HG03064 (cell line): ENCODE data around the gene FHDC1.
"Not testable (repeated sequence)": the region's sequence is repeated elsewhere in the genome, so short reads cannot be mapped to it uniquely, and the experiment has no call there.

Experiments
- ATAC-seq: cut with Tn5 transposase; IDR thresholded peaks from one replicate; pipeline ENCODE4 v1.9.1; 2021; ENCODE audit warnings: low read depth; ENCODE audit not compliant: unreplicated experiment

The FHDC1 gene, protein sequence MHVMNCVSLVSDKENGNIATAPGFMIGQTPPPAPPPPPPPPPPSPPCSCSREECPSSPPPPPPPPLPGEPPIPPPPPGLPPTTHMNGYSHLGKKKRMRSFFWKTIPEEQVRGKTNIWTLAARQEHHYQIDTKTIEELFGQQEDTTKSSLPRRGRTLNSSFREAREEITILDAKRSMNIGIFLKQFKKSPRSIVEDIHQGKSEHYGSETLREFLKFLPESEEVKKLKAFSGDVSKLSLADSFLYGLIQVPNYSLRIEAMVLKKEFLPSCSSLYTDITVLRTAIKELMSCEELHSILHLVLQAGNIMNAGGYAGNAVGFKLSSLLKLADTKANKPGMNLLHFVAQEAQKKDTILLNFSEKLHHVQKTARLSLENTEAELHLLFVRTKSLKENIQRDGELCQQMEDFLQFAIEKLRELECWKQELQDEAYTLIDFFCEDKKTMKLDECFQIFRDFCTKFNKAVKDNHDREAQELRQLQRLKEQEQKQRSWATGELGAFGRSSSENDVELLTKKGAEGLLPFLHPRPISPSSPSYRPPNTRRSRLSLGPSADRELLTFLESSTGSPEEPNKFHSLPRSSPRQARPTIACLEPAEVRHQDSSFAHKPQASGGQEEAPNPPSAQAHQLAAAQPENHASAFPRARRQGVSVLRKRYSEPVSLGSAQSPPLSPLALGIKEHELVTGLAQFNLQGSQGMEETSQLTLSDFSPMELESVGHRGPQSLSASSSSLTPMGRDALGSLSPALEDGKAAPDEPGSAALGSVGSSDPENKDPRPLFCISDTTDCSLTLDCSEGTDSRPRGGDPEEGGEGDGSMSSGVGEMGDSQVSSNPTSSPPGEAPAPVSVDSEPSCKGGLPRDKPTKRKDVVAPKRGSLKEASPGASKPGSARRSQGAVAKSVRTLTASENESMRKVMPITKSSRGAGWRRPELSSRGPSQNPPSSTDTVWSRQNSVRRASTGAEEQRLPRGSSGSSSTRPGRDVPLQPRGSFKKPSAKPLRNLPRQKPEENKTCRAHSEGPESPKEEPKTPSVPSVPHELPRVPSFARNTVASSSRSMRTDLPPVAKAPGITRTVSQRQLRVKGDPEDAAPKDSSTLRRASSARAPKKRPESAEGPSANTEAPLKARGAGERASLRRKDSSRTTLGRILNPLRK

DNA sequence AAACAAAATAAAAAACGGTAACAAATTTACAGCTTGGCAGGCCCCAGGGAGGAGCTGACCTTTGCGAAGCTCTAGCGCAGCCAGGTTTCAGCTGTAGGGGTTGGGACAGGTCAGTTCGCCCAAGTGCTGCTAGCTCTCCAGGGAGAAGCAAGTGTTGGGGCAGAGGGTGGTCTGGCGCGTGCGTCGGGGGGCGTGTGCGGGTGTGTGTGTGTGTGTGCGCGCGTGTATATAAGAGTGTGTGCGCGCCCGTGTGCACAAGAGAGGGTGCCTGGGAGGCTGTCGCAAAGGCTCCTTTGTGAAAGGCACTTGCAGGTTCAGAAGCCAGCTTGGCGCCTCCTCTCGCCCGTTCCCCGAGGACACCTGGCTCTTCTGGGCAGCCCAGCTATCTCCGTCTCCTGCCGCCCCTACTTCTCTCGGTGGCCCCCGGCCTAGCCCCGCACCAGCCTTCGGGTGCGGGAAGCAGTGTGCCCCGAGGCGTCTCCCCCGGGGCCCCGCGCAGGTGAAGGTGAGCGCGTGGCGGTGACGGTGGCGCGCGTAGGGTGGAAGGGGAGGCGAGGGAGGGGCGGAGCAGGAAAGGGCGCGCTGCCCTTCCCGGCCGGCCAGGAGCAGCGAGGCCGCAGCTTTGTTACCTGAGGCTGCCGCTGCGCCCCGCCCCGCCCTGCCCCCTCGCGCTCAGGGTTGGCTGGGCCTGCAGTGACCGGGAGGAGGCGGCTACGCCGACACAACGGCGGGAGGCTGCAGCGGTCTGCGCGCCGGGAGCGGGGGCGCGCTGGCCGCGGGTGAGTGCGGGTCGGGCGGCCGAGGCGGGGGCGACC lies at the start of gene FHDC1:
FHDC1 (plus strand) TSS at position 693 of the 815 bp plus-strand sequence. CDS start 6,735 bp downstream, outside the sequence.
- no peak for ATAC-seq

DNA sequence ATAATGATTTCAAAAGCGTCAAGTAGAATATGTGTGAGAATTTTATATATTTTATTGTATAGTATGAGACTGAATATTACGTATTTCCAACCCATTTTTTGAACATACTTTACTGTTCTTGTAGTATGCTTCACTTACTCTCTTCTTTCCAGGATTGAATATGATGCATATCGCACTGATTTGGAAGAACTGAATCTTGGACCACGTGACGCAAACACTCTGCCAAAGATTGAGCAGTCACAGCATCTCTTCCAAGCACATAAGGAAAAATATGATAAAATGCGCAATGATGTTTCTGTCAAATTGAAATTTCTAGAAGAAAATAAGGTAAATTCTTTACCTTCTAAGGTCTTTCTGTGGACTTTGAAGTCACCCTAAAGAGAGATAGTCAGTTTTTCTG lies 48.1 kb upstream of the FHDC1 start:
- ATAC-seq = no peak

DNA sequence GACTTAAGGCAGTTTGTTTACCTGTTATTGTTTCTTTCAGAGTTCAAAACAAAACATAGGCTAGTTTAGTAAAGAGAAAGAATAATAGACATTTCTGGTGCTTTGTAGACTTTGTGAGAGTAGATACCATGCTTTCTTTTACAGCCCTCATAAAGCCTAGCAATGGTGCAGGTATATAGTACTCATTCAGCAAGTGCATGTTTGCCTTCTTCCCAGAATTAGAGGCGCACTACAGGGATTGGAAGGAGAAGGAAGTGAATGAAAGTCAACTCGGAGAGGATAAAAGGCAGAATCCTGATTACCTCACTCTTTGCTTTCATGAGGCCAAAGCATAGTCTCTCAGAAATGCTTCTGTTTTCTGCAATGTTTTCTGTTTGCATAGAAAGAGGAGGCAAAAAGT lies 43.1 kb upstream of the FHDC1 start:
- ATAC-seq = no peak

DNA sequence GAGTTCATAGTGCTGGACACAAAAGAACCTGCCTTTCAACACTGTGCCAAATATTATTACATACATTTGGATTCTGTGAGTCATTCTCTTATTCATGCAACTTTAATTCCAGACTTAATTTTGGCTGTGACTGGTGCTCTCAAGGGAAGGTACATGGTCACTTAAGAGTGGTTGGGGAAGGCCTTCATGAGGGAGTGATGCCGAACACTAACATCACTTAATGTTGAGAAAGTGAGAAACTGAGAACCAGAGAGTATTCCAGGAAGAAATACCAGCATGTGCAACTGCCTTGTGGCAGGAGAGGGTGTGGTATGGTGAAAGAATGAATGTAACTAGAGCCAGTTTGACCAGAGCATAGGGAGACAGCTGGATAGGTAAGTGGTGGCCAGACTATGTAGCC lies 41.5 kb upstream of the FHDC1 start:
- ATAC-seq = no peak

DNA sequence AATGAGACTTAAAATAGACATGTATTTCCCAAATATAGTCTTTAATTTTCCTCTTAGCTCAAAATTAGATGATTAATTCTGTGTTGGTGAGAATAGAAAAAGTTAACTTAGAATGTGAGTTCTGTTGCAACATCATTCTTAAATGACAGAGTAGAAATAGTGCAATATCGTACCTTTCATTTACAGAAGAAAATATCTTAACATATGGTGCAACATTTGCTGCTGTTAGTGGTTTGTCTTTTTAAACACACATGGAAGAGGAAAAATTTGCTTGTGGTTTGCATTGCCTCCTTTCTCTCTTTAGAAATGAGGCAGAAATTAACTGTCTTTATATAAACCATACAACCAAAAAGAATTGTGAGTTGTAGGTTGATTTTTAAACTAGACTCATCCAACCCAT lies 39.3 kb upstream of the FHDC1 start:
- ATAC-seq = no peak

DNA sequence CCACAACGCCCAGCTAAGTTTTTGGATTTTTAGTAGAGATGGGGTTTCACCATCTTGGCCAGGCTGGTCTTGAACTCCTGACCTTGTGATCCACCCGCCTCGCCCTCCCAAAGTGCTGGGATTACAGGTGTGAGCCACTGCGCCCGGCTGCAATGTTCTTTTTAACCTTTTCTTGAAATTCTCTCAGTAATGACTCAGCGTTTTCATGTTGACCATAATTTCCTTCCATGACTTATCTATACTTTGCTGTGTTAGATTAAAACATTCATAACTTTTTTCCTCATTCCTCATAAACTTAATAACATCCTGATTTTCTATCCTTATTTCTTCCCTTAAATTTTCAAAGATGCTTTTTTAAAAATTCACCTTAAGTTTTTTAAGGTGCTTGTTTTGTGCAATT lies 38.0 kb upstream of the FHDC1 start:
- not testable (repeated sequence) for ATAC-seq

DNA sequence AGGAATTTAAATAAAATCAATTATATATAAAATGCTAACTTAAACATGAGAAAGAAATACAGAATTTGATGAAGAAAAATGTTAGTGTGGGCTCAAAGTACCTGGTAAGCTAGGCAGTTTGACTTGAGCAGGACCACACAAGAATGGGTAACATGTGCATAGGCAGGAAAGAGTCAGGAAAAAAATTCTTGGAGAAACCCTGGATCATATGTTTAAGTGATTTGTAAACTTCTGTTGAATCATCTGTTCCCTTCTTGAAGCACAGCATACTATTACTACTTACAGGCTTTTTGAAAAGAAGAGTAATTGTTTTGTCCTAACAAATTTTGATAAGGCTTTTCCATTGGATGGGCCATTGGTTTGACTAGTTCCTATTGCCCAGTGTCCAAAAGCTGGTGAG lies 37.5 kb upstream of the FHDC1 start:
- ATAC-seq = no peak

DNA sequence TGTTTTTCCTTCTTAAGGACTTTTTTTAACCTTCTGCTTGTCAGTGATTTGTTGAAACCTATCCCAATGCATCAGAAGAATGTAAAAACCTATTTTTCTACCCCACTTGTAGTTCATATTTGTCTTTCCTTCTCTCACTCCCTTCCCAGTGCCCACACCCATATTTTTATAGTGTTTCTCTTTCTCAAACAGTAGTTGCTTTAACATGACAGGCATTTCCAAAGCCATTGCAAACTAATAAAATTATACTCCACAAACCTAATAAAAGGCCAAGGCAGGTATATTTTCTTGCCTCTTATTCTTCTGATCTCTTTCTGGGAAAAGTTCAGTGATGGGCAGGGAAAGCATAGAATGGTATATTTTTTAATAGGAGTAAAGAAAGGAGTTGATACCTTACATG lies 35.7 kb upstream of the FHDC1 start:
- no peak for ATAC-seq

DNA sequence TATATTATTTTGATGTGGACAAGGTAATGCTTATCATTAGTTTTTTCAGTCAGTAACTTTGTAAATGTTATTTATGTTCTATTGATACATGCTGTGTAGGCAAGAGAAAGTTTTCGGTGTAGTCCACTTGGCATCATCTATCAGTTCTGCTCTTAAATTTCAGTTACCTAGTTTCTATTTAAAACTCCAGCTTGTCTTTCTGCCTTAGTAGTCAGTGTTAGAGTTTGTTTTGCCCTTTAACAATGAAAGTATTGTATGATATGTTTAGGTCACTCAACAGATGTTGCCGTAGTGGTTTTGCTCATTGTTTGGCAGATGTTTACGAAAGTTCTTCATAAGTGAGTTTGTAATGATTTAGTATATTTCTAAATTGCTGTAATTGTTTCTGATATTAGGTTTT lies 34.9 kb upstream of the FHDC1 start:
- no peak for ATAC-seq

DNA sequence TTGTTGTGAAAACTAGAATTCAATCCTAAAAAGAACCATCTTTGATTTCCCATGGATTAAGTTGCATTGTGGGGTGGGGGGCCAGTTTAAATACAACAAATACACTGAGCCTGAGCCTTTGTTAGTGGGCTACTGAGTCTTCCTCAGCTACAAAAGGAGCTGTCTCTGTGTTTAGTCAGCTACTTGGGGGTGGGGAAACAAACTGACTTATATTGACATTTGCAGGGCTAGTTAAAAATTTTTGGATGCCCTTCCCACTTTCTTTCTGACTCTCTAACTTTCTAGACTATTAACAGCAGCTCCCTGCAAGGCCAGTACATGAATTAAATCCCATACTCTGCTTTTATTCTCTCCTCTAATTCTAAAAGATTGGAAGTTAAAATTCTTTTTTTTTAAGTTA lies 32.5 kb upstream of the FHDC1 start:
- ATAC-seq = no peak

DNA sequence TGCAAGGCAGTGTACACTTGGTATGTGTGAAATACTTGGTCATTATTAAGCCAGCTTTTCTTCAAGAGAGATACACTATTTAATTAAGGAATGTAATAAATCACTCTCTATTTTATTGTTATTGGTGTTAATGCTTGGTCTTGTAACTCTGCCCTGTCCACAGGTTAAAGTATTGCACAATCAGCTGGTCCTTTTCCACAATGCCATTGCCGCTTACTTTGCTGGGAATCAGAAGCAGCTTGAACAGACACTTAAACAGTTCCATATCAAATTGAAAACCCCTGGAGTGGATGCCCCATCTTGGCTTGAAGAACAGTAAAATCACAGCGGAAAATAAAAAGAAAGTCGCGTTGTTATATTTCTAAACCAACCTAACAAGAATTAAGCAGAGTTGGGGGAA lies 26.2 kb upstream of the FHDC1 start:
- no peak for ATAC-seq

DNA sequence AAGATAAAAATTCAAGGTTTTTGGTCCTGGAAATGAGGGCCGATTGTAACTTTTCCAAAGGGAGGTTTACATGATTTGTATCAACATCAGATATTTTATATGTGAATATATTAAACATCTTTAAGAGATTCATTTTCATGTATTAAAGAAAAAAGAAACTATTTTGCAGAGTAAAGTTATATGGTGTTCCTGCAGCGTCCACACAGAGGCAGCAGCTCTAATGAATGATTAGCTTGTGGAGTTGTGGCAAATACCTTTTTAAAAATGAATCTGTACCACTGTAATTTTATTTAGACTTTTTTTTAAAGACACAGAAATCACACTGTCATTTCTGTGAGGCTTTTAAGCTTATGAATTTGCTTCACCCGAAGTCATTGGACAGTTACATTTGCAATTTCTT lies 25.6 kb upstream of the FHDC1 start:
- ATAC-seq = no peak

DNA sequence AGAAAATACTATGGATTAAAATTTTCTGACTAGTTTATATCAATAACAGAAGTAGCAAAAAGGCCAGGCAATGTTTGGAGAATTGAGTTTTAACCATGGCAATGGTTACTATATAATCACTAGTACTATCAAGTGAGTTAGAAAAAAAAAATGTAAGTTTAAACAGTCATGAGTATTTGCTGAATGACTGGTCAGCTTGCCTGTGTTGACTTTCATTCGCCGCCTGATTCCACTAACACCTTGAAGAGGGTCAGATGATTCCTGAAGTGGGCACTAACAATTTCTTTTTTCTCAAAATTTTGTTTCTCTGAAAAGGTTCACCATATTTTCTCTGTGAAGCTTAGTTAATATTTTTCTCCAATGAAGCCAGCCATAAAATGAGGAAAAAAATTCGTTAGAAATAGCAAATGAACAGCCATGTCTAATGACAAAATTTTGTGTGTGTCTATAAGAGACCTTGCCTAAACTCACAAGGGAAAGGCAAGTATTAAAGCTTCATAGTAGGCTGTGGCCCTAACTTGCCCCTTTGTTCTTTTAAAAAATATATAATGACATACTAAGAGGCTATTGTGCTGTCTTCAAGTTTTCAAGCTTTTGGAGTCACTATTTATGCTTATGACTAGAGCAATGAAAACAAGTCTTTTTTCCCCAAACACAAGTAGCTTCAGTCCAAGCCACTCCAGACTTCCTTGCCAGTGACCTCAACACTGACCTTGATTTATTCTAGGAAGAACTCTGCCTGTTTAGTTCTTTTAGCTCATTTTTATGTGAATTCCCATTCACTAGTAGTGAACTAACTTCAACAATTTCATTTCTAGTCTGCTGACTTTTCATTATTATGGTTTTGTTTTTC lies 18.4 kb upstream of the FHDC1 start:
- no peak for ATAC-seq

DNA sequence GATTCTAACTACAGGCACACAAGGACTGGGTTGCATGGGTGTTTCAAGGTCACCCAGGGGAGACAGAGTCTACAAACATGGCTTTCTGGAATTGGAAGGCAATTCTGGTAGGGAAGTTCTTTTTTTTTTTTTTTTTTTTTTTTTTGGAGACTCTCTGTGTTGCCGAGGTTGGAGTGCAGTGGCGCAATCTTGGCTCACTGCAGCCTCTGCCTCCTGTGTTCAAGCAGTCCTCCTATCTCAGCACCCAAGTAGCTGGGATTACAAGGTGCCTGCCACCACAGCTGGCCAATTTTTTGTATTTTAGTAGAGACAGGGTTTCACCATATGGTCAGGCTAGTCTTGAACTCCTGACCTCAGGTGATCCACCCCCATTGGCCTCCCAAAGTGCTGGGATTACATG lies 16.3 kb upstream of the FHDC1 start:
- ATAC-seq = no peak

DNA sequence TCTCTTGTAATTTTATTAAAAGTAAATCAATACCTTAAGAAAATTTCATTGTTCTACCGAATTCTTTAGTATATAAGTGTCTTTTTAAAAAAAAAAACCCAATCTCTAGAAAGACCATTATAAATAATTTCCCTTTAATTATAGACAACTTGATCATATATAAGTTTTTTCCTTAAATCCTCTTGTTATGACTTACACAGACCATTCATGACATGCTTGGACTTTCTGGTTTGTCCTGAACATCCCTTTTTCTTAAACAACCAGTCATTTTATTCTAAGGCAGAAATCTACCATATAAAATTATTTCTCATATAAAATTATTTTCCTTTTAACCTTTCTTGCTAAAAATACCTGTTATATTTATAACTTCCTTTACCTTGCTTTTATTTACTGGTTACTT lies 15.4 kb upstream of the FHDC1 start:
- no peak for ATAC-seq

DNA sequence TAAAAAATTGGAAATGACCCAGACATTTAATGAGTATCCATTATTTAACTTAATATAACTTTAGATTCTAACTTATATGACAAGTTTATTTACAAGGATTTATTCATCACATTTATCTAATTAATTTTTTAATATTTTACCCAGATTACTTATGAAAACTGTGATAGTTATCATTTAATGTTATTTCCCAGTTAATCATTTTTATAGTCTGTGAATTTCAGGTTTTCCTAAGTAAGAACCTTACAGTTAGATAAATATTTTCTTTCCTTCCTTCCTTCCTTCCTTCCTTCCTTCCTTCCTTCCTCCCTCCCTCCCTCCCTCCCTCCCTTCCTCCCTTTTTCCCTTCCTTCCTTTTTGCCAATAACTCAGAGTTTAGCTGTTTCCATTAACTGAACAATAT lies 14.8 kb upstream of the FHDC1 start:
- no peak for ATAC-seq

DNA sequence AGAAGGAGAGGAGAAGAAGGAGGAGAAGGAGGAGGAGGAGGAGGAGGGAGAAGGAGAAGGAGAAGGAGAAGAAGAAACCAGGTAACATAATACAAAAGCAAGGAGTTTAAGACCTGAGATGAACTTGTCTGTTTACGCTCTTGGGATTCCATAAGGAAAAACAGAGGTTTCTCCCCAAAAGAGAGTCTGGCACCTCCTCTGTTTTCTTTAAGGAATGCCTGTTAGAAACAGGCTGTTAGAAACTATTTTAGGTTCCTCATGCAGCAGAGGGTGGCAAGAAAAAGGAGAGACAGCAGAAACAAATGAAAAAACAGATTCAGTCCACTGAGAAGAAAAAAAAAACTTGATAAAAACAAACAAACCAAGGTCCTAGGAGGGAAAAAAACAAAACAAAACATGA lies 10.3 kb upstream of the FHDC1 start:
- ATAC-seq = no peak

DNA sequence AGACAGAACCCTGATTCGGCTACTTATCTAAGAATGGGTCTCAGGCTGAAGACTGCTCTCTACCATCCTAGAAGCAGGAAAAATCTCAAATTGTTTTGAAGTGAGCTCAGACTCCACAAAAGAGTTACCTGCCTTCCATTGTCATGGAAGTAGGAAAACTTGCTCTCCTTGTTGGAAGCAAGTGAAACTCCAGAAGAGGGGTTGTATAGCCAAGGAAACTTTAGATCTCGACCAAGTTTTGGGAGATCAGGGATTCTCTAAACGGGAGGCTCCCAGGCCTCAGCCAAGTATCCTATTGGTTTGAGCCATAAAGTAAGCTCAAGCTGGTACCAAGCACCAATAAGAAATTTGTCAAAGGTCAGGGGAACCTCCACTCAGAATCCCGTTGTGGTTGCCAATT lies 9.2 kb upstream of the FHDC1 start:
- no peak for ATAC-seq

DNA sequence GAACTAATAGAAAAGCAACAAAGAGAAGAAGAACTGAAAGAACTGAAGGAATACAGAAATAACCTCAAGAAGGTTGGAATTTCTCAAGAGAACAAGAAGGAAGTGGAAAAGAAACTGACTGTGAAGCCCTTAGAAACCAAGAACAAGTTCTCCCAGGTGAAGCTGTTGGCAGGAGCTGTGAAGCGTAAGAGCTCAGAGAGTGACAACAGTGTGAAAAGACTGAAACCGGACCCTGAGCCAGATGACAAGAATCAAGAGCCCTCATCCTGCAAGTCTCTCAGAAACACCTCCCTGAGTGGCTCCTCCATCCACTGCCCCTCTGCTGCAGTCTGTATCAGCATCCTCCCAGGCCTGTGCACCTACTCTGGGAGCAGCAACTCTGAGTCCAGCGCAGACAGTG lies 8.4 kb upstream of the FHDC1 start:
- no peak for ATAC-seq

DNA sequence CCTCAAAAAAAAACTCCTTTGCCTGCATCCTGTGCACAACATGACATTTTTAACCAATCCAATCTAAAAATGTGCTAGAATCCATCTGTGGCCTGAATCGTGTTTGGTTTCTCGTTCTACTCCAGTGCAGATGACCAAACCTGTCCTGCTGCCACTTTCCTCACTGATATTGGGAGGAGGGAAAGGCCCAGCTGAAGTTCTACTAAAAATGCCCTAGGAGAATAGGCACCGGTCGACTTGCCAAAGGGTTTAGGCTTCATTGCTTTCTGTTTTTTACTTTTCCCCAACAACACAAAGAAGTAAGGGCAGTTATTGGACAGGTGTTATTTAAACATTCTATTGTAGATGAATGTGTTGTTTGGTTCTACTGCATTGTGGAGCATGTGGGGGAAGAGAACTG lies 7.8 kb upstream of the FHDC1 start:
- no peak for ATAC-seq
